GM18505 (cell line): Measurements from ENCODE around the gene RIC3.

Experiments
- ATAC-seq: cut with Tn5 transposase; IDR thresholded peaks from one replicate; pipeline ENCODE4 v1.9.1; 2021; ENCODE audit not compliant: unreplicated experiment
- POLR2A ChIP-seq: IDR thresholded peaks from 4 replicates; pipeline ENCODE4 v1.6.1; 2011; ENCODE audit warnings: borderline replicate concordance; ENCODE audit not compliant: insufficient read depth, insufficient read length; ENCODE audit errors: extremely low read depth

The RIC3 gene

GRCh38 chr11:8106679-8107078 is 62.1 kb downstream of the RIC3 start:
- no peak for ATAC-seq
- no peak for TF ChIP-seq POLR2A

- TF ChIP-seq POLR2A: no peak
- ATAC-seq: no peak
Observed at GRCh38 chr11:8105666-8106065, 63.2 kb downstream of the RIC3 start.

- no peak for TF ChIP-seq POLR2A
- ATAC-seq: no peak
Observed at GRCh38 chr11:8105133-8105532, 63.7 kb downstream of the RIC3 start.

- ATAC-seq: no peak
- TF ChIP-seq POLR2A: no peak
Observed at GRCh38 chr11:8103909-8104308, 64.9 kb downstream of the RIC3 start.

- TF ChIP-seq POLR2A: no peak
- ATAC-seq: no peak
Observed at GRCh38 chr11:8102965-8103364, 65.9 kb downstream of the RIC3 start.

GRCh38 chr11:8102296-8102915 is 66.4 kb downstream of the RIC3 start:
- ATAC-seq: no peak
- TF ChIP-seq POLR2A: no peak

- no peak for ATAC-seq
- no peak for TF ChIP-seq POLR2A
Observed at GRCh38 chr11:8101421-8101820, 67.4 kb downstream of the RIC3 start.

GRCh38 chr11:8100605-8101004 is 68.2 kb downstream of the RIC3 start:
- ATAC-seq: no peak
- TF ChIP-seq POLR2A: no peak

- no peak for ATAC-seq
- TF ChIP-seq POLR2A: no peak
Observed at GRCh38 chr11:8100158-8100557, 68.7 kb downstream of the RIC3 start.

GRCh38 chr11:8099291-8099899 is 69.4 kb downstream of the RIC3 start:
- no peak for ATAC-seq
- no peak for TF ChIP-seq POLR2A

- no peak for TF ChIP-seq POLR2A
- ATAC-seq: no peak
Observed at GRCh38 chr11:8098879-8099278, 69.9 kb downstream of the RIC3 start.

GRCh38 chr11:8098361-8098760 is 70.5 kb downstream of the RIC3 start:
- no peak for ATAC-seq
- no peak for TF ChIP-seq POLR2A

- no peak for ATAC-seq
- no peak for TF ChIP-seq POLR2A
Observed at GRCh38 chr11:8097926-8098325, 70.9 kb downstream of the RIC3 start.

GRCh38 chr11:8097468-8097867 is 71.4 kb downstream of the RIC3 start:
- no peak for ATAC-seq
- no peak for TF ChIP-seq POLR2A
